NCI-H128 (cell line): Measurements from ENCODE around the gene C10orf143.

Experiments used
- DNase-seq: peaks from one replicate; lab custom pipeline; 2025; ENCODE audit not compliant: unreplicated experiment; lab: John Stamatoyannopoulos, UW

Gene C10orf143

DNA sequence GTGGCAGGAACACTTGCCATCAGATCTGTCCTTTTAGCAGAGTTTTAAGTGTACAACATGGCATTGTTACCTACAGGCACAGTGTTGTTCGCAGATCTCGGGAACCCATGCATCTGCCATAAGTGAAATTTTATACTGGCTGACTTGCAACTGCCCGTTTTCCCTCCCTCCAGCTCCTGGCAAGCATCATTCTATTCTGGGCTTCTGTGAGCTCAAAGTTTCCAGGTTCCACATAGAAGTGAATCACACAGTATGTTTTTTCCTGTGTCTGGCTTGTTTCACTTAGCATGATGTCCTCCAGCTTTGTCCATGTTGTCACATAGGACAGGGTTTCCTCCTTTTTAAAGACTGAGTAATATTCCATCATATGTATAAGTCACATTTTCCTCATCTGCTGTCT lies 56.6 kb downstream of the C10orf143 start:
- DNase-seq, result no peak

DNA sequence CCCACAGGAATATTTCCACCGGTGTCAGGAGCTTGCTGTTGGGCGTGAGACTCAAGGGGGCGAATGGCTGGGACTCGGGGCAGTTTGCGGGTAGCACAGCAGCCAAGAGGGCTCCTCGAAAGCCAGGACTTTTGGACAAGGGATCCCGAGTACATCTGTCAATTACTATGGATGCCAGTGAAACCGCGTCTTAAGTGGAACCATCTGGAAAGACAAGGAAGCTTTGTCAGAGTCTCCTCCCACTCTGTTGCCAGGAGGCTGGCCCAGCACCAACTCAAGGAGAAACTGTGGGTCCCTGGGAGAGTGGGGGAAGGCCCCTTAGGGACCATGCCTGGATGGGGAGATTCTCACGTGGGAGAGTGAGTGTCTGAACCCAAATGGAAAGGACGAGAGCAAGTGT lies 57.1 kb downstream of the C10orf143 start:
- no peak for DNase-seq

DNA sequence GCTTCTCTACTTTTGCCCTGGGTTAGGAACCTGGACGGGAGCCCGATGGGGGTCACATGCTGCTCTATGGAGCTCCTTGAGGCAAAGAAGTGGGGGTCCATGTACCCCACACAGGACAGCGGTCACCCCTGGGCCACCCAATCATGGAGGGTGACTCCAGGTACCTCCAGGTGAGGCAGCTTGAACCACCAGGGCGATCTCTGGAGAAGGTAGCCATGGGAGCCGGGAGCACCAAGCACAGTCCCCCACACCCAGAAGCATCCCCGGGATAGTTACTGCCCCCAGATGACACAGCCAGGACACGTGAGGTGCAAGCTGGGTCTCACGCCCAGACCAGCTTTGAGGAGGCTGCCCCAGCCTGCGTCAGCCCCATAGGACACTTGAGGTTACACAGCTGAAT lies 58.4 kb downstream of the C10orf143 start:
- no peak for DNase-seq

DNA sequence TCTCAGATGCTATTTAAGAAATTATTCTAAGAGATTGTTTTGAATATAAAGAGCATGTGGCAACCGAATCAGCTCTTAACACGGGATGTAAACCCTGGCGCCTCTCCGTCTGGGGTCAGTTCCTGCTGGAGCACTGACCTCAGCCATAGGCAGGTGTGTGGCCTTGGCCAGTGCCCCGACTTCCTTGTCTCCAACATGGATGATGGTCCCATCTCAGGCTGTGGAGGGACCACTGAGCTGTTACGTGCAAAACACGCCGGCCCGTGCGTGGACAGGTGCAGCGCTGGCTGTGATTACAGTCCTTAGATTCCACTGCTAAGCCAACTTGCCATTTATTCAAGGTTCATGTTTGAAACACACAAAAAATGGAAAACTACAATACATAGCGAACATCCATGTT lies 59.9 kb downstream of the C10orf143 start:
- no peak for DNase-seq

DNA sequence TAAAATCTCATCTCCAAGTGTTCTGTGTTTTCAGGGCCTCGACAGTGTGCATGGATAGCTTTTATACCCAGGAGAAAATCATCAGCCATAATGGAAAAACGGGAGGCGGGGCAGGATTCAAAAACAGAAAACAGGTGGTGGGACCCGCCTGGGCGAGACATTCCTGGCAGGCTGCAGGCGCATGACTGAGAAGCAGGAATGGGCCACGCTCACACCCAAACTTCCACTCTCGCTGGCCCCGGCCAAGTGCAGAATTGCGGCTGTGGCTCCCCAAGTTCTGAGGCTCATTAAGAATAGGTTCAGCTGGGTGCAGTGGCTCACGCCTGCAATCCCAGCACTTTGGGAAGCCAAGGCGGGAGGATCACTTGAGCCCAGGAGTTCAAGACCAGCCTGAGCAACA lies 60.6 kb downstream of the C10orf143 start:
- no peak for DNase-seq

DNA sequence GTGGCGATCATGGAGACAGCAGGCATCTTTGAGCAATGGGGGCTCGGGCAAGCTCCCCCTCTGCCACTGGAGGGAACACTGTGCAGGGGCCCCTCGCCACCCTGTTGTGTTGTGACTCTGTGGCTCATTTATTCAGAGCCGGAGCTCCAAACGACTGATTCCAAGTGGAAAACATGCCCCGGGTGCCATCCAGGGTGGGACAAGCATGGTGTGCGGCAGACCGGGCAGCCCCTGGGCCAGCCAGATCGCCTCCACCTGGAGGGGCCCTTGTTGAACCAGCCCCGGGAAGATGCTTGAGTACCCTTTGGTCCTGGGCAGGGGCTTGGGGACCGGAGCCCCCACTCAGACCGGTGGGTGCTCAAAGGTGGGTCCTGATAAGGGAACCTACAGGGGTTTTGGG lies 61.4 kb downstream of the C10orf143 start:
- no peak for DNase-seq

DNA sequence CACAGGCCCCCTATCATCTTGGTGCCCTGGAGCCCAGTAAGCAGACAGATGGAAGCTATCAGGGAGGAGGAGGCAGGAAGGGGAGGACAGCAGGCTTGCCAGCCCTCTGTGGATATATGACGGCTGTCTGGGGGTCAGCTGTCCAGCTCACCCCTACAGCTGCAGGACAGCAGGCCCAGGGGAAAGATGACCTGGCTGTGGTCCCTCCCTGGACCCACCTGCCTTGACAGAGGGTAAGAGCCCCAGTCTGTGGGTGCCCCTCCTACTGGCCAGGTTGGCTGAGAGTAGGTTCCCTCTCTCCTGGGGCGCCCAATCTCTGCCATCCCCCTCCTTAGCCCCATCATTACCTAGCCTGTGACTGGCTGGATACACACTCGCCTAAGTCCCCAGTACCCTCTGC lies 62.5 kb downstream of the C10orf143 start:
- DNase-seq, result no peak

DNA sequence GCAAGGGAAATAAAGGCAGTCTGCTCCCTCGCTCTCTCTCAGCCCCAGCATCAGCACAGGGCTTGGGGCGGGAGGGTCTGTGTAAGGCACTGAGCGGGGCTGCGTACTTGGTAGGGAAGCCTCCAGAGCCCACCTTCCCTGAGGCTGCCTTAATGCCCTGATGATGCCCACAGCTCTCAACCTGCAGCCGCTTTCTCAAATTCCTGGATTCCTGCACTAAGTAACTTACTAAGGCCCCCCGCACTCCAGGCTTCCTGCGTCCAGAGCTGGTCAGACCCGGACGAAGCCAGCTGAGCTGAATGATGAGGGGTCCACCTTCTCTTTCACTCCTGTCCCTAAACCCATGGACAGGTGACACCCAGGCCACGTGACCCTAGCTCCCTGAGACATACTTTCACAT lies 63.3 kb downstream of the C10orf143 start:
- no peak for DNase-seq

DNA sequence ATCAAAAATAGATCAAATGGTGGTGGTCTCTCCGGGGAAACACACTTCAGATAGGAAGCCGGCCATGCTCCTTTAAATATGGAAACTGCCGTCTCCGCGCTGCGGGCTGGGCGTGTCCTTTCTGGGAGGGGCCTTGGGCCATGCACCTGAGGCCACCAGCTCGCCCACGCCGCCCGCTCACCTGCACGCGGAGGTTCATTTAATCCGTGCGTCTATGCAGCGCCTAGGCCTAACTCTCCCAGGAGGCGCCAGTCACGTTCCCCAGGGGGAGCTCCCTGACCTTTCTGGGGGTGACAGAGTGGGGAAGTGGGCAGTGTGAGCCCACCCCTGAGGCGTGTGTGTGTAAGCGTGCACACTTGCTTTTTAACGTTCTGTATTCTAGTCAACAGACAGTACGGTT lies 64.0 kb downstream of the C10orf143 start:
- DNase-seq, result no peak

DNA sequence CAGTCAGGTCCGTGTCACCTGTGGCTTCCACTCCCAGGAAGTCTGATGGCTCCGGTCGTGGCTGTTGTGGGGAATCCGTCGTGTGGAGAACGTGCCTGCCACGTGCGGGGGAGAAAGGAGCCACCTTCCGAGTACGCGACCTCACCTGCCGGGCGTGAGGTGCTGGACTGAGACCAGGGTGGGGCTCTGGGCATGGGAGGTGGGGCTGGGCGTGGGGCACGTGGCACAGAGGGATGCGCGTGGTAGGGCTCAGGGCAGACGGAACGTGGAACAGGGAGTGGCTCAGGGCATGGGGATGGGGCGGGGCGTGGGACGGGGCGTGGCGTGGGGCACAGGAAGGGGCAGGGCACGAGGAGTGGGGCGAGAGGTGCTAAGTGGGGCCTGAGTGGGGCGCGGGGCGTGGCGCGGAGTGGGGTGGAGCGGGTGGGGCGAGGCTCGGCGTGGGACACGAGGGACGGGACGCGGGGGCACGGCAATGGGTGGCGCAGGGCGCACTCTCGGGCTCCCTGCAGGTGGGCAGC lies 64.8 kb downstream of the C10orf143 start:
- no peak for DNase-seq

DNA sequence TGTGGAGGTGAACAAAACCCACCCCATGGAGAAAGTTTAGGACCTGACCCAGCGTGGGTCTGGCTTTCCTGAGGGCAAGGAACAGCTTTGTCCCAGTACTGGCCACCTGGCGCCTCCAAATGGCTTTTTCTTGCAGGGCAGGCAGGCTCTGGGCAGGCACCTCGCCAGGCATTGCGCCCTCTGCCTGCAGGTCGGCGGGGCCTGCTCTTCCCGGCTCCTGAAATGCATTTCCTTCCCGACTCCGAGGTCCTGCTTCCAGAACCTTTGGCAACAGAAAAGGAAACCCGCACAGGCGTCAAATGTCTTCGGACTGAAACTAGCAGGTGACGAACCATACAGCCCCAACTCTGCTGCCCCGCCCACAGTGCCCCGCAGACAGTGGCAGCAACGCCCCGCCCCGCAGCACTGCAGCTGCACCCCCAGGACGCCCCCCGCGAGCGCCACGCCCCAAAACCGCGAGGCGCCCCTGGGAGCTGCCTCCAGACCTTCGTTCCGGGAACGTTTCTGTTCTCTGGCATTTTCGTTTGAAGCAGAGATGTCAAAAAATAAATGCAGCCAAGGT lies 65.5 kb downstream of the C10orf143 start:
- no peak for DNase-seq

DNA sequence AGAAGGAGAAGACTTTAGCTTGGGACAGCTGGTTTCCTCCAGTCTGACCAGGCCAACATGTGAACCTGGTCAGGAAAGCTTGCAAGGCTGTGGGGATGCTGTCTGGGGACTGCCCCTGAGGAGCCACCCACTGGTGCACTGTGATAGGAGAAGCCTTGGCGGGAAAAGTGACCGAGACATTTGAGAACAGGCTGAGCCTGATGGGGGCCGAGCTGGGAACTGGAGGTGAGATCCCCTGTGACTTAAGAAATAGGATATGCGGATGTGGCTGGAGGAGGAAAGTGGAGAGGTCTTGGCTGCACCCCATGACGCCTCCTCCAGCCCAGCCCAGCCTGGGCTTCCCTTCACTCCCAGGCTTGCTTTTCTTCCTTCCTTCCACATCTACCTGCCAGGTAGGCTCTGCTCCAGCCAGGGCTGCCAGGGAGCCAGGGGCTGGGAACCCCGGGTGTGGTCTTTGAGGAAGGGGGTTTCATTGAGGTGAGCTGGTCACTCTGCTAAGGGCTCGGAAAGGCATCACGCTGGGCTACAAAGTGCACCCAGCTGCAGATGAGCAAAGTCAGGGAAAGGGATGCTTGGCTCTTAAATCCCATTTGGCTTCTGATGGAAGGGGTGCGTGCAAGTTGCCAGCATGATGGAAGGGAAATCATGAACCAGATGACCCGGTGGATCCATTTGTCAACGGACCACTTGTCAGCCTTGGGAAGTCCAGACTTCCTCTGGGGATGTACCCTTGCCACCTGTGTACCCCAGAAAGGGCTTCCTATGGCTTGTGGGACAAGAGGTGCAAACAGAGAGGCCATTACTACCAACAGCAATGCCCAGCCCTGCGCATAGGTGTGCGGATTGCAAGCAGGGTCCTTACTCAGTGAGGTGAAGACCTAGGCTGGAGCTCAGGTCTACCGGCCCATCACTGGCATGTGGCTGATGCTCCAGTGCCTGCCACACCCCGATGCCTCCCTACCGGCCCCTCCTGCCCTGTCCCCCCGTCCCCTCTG lies 66.3 kb downstream of the C10orf143 start:
- DNase-seq, result no peak

DNA sequence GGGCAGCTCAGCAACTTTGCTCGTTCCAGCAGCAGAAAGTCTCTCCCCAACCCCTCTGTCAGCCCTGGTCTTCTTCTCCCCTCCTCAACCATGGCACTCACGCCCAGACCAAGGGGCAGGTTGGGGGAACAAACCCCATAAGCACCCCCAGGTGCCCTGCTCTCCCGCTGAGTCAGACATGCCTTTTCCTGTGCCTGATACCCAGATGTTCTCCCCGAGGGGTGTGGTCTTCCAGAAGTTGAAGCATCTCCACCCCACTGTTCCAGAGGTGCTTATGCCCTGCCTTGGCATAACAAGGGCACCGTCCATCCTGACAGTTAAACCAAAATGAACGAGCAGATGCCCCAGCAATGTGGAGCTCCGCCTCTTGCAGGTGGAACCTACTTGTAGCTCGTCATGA lies 67.1 kb downstream of the C10orf143 start:
- no peak for DNase-seq

DNA sequence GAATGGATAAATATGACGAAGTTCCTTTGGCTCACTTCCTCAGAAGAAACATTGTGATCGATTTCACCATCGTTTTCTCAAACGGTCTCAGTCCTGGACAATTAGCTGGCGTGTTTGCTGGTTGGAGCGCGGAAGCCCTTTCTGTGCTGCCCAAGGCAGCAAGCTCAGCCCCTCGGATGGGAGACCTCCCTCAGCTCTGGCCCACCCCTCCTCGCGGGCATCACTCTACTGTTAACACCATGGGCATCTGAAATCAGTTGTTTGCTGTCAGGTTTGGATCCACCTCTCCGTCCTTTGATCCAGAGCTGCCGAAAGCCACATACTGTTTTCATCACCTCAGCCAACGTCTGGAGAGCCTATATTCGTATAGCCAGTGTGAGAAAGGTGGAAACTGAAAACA lies 68.2 kb downstream of the C10orf143 start:
- no peak for DNase-seq

DNA sequence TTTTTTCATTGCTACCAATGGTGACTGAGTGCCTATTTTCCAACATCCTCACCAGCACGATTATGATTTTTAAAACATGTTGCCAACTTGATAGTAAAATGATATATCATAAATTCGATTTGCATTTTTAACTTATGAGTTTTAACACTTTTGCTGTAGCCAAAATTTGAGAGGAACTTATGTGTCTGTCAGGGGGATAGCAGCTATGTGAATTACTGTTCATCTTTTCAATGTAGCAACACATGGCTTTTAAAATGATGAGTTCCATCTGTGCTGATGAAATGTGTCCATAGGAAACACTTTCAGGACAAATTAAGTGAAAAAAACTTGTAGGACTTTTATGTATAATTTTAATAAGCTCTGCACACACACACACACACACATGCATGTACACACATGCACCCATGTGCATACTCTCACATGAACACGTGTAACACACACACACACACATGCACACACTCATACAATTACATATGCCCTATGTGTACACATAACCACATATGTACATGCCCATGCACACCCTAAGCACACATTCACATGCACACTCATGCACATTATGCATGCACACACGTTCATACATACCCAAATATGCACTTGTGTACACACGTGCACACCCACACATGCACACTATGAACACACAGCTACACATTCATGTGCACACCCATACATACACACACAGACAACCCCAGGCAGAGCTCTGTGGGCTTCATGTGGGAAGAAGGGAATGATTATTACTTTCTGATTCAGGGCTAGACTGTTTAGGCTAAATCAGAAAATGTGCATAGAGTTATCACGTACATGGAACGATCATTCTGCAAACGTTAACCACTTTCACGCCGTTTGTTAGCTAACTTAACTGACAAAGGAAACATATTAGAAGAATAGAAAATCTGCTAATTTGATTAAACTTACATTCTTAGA lies 68.9 kb downstream of the C10orf143 start:
- DNase-seq, result no peak

DNA sequence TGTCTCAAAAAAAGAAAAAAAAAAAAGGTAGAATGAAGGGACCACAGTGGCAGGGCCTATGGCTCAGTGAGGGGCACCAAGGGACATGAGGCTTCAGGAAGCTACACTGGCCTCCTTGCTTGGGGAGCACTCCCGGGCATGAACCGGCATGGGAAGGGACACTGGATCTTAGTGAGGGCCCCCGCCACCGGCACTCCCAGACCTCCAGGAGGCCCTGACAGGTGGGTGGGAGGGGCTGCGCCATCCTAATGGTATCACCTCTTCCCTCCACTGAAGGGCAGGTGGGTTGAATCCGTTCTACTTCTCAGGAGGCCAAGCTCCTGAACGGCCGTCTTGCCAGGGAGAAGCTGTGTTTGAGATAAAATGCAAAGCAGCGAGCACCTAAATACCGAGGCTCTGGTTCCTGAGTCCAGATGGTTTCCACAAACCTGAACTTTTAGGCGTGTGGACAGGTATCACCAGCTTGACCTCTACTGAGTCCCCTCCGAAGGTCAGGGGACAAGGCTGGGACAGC lies 69.8 kb downstream of the C10orf143 start:
- DNase-seq, result no peak

DNA sequence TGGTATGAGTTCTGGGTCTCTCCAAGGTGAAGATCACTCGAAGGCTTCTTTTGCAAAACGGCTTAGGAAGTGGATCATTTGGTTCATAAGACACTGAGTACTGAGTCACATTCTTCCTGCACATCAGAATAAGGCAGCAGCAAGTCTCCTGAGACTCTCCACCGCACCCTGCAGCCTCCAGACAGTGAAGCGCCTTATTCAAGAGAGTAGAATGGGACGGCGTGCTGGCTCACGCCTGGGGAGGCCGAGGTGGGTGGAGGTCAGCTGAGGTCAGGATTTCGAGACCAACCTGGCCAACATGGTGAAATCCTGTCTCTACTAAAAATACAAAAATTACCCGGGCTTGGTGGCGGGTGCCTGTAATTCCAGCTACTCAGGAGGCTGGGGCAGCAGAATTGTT lies 70.3 kb downstream of the C10orf143 start:
- DNase-seq, result no peak

DNA sequence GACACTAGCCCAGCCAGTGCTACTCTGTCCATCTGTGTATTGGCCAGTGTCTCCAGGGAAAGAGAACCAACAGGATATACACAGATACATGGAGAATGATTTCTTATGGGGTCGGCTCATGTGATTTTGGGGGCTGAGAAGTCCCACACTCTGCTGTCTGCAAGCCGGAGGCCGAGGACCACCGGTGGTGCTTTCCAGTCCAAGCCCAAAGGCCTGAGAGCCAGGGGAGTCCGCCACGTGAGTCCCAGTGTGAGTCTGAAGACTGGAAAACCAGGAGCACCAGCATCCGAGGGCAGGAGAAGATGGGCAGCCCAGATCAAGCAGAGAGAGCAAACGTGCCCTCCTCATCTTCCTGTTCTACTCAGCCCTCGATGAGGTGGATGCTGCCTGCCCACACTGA lies 71.5 kb downstream of the C10orf143 start:
- DNase-seq, result no peak

DNA sequence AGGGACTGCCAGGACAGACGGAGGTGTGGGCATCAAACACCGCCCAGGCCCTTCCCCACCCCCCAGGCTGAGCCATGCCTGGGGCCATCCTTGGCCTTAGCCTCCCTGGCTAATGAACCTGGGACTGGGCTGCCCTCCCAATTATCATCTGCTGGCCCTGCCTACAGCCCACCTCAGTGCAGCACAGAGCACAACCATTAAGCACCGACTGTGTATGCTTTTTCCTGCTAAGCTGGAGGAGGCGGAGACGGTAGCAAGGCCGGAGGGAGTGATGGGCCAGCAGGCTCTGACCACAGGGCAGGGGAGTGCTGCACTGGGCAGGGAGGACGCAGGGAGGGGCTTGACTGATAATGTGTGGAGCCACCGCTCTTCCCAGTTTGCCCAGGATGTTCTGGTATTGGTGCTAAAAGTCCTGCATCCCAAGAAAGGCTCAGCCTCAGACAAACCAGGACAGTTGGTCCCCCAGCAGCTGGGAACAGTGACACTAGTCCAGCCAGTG lies 72.0 kb downstream of the C10orf143 start:
- DNase-seq, result no peak

DNA sequence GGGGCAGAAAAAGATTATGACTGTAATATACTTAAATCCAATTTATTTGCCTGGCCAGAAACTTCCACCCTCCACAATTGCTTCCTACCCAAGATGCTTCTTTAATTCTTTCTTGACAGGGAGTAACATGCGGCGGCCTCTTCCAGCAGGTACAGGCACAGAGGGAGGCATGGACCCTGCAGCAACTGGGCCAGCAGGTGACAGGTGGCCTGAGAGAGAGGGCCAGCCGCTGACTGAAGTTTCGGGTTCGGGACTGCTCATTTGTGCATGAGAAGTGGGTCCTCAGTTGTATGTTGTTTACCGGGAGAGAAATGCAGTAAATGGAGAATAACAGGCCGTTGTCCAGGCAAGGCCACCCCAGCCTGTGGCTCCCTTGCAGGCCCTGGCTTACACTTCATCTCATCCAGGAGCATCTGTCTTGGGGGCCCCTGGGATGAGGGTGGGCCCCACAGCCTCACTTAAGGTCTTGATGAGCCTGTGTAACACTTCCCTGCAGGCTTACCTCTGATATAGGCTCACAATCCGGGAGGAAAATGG lies 72.5 kb downstream of the C10orf143 start:
- no peak for DNase-seq
